ENCODE measurements around the gene PBX4. TPM values are rescaled to one million over a fixed set of nuclear protein-coding genes. Genes with fewer than 3 reads are reported as not detected.

PBX4 gene
- total and polyA plus RNA-seq, 2 of the 8 experiments (the other 6 are each of a cell fraction or from before 2014, with no cell fraction given) = 3.4 to 3.8 TPM

- no peak overlapping the region for H3K18ac ChIP-seq (ENCODE audit: extremely low read depth, low read length)
- no peak overlapping the region for H4K91ac ChIP-seq (replicated peaks; ENCODE audit: insufficient read length, low read length)
- H3K23me2 ChIP-seq (ENCODE audit: low read depth, low read length) = peaks cover 3% of the 10 kb centered on the region; the same call in 1 of the 2 replicates
- DNase-seq (ENCODE audit: low read depth in 1 of 2, low spot score in 2 of 2) (no peak), FAIRE-seq (no peak)
- H3K56ac ChIP-seq (replicated peaks; ENCODE audit: insufficient read length, low read depth, low read length) = no peak overlapping the region
- H2BK15ac ChIP-seq (ENCODE audit: low read length) = no peak overlapping the region
- no peak overlapping the region for H2BK120ac ChIP-seq (replicated peaks; ENCODE audit: low read depth, low read length)
- CTCF ChIA-PET (ENCODE audit: partially characterized antibody) = interaction anchor here (1.1 to 15.7 kb wide), 4 partner anchors 13 to 75 kb away, joined by 3 to 223 read pairs (median 4); no protein-coding TSS in a partner anchor
- H2AFZ ChIP-seq (ENCODE audit: low read length) = no peak overlapping the region
- no peak overlapping the region for H3K23ac ChIP-seq (ENCODE audit: insufficient read length)
- no peak overlapping the region for H3K27ac ChIP-seq (ENCODE audit: low read depth, low read length)
- no peak overlapping the region for H4K5ac ChIP-seq (ENCODE audit: insufficient read length, low read depth, low read length)
- H3K4me3 ChIP-seq (ENCODE audit: extremely low read depth in 1 of 4, insufficient read depth in 2 of 4, low read depth in 3 of 4, low read length in 4 of 4) = no peak overlapping the region
- H3K9me3 ChIP-seq (ENCODE audit: insufficient read depth in 2 of 2, low read depth in 1 of 2, low read length in 1 of 2) = no peaks in the 10 kb centered on the region
- H3K36me3 ChIP-seq (ENCODE audit: control insufficient read depth in 2 of 4, insufficient read depth in 4 of 4, low read length in 3 of 4) = no peaks in the 10 kb centered on the region
- WGBS, 2 experiments (ENCODE audit: extremely low coverage in 1 of 2, insufficient coverage in 1 of 2, insufficient read length in 1 of 2, insufficient replicate concordance in 2 of 2, low coverage in 1 of 2, low lambda C conversion rate in 2 of 2, missing lambda C conversion rate in 1 of 2) = 94% methylated on average over 19 of the region's 23 CpGs; no CpG with 5 or more reads in 1 of the 2 experiments
- H4K20me1 ChIP-seq (replicated peaks in 1 of 2; ENCODE audit: control insufficient read depth in 1 of 2, insufficient read depth in 2 of 2, low read length in 2 of 2) = no peaks in the 10 kb centered on the region
- H2BK20ac ChIP-seq (ENCODE audit: low read length) = no peak overlapping the region
- H2BK5ac ChIP-seq (ENCODE audit: low read depth, low read length) = no peak overlapping the region
- POLR2A ChIA-PET (ENCODE audit: partially characterized antibody) = interaction anchor here (0.8 kb wide), 1 partner anchor 13 kb away, joined by 3 read pairs; no protein-coding TSS in a partner anchor
- H4K8ac ChIP-seq (ENCODE audit: extremely low read depth, insufficient read depth, low read length) = no peak overlapping the region
- H3K79me1 ChIP-seq (ENCODE audit: low read depth, low read length) = no peaks in the 10 kb centered on the region
- peaks cover 0 to 3% (median 0%) of the 10 kb centered on the region in 4 experiments; a peak in 3 of 7 replicates for H3K4me1 ChIP-seq (replicated peaks in 1 of 4; ENCODE audit: control insufficient read depth in 3 of 4, insufficient read depth in 4 of 4, low read length in 3 of 4)
- peaks cover 0 to under 1% (median 0%) of the 10 kb centered on the region in 4 experiments; a peak in 2 of 7 replicates for H3K27me3 ChIP-seq (replicated peaks in 1 of 4; ENCODE audit: control insufficient read depth in 3 of 4, extremely low read depth in 1 of 4, insufficient read depth in 3 of 4, low read length in 3 of 4)
- H3K9ac ChIP-seq (replicated peaks in 1 of 4; ENCODE audit: extremely low read depth in 1 of 4, low read depth in 3 of 4, low read length in 3 of 4) = no peak overlapping the region
- no peak overlapping the region for H2AK5ac ChIP-seq (ENCODE audit: low read depth, low read length)
- H3K79me2 ChIP-seq (ENCODE audit: control insufficient read depth in 1 of 2, insufficient read depth in 2 of 2, low read length in 2 of 2) = no peaks in the 10 kb centered on the region
- no peak overlapping the region for H3K4ac ChIP-seq (replicated peaks; ENCODE audit: insufficient read length, low read depth, low read length)
- H2BK12ac ChIP-seq (ENCODE audit: low read depth, low read length) = no peak overlapping the region
- no peak overlapping the region for H3K4me2 ChIP-seq (ENCODE audit: insufficient read depth in 1 of 2, low read depth in 2 of 2, low read length in 2 of 2)
- H3K14ac ChIP-seq (ENCODE audit: insufficient read length) = no peak overlapping the region
- TF ChIP-seq KDM4A (IDR thresholded peaks at IDR 0.05; ENCODE audit: low read depth, low read length, severe bottlenecking) = no peak
- no peak for TF ChIP-seq SIN3A (conservative IDR thresholded peaks at IDR 0.05 in 1 of 2, IDR thresholded peaks at IDR 0.05 in 1 of 2; ENCODE audit: low read depth in 1 of 2, low read length in 2 of 2)
- TF ChIP-seq TAF7 (optimal IDR thresholded peaks at IDR 0.05; ENCODE audit: borderline replicate concordance, low read depth, low read length) = no peak
- TF ChIP-seq SUZ12 (IDR thresholded peaks at IDR 0.05; ENCODE audit: low read length) = no peak
- no peak for TF ChIP-seq NANOG (IDR thresholded peaks at IDR 0.05; ENCODE audit: insufficient read depth, low read depth, low read length, poor library complexity, severe bottlenecking)
- TF ChIP-seq SRF (IDR thresholded peaks at IDR 0.05; ENCODE audit: low read depth, low read length) = no peak
- TF ChIP-seq RXRA (IDR thresholded peaks at IDR 0.05; ENCODE audit: insufficient read depth, low read depth, low read length) = no peak
- TF ChIP-seq NRF1 (IDR thresholded peaks at IDR 0.05; ENCODE audit: low read depth, low read length) = no peak
- no peak for TF ChIP-seq CTCF (IDR thresholded peaks at IDR 0.05; ENCODE audit: control extremely low read depth in 1 of 3, insufficient read depth in 1 of 3, low read depth in 1 of 3, low read length in 3 of 3)
- no peak for TF ChIP-seq CHD1 (IDR thresholded peaks at IDR 0.05; ENCODE audit: low read depth, low read length)
Measured at GRCh38 chr19:19545707-19546106, 72.8 kb downstream of the PBX4 start.
